ENCODE data around the gene LHX1. TPM values are rescaled to one million over a fixed set of nuclear protein-coding genes. Genes with fewer than 3 reads are reported as not detected.

LHX1 gene
- total RNA-seq, 1 donor from 2014 or later: not detected

DNA sequence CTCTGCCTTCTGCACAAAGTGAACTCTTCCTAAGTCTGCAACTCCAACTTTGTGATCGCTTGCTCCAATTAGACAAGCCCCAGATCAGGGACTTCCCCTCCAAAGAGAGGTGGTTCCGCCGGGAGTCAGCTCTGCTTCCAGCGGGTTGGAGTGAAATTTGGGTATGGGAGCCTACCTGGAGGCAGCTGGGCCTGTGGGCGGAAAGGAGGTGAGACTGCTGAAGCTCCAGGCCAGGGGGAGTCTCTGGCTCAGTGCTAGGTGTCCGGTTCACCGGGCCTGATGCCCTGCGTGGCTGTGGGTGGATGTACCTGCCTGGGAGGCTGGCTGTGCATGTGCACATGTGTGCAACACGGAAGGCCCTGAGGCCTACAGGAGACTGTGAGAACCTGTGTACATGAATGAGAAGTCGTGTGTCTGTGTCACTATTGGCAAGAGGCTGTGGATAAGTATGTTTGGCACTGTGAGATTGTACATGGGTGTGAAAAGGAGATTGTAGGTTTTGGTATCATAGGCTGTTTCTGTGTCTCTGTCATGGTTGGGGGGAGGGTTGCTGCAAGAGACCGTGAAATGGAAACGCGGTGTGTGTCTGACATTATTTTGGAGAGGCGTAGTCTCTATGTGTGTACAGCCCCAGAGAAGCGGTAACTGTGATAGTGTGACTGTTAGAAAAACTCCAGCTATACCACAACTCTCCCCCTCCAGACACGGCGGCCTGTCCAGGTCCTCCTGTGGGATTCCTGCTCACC lies 4.2 kb downstream of the LHX1 start:
- TF ChIP-seq, protein P1, sequence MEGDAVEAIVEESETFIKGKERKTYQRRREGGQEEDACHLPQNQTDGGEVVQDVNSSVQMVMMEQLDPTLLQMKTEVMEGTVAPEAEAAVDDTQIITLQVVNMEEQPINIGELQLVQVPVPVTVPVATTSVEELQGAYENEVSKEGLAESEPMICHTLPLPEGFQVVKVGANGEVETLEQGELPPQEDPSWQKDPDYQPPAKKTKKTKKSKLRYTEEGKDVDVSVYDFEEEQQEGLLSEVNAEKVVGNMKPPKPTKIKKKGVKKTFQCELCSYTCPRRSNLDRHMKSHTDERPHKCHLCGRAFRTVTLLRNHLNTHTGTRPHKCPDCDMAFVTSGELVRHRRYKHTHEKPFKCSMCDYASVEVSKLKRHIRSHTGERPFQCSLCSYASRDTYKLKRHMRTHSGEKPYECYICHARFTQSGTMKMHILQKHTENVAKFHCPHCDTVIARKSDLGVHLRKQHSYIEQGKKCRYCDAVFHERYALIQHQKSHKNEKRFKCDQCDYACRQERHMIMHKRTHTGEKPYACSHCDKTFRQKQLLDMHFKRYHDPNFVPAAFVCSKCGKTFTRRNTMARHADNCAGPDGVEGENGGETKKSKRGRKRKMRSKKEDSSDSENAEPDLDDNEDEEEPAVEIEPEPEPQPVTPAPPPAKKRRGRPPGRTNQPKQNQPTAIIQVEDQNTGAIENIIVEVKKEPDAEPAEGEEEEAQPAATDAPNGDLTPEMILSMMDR (IDR thresholded peaks at IDR 0.05; ENCODE audit: insufficient read depth, low read length, severe bottlenecking): no peak
- no peak overlapping the region for H3K4me3 ChIP-seq (ENCODE audit: low read depth, low read length)
- H3K27me3 ChIP-seq (ENCODE audit: control insufficient read depth, insufficient read depth, low read length): peaks cover 80% of the 10 kb centered on the region
- DNase-seq (ENCODE audit: low read depth) (no peak), FAIRE-seq (no peak)
- no peaks in the 10 kb centered on the region for H3K36me3 ChIP-seq (ENCODE audit: control insufficient read depth, insufficient read depth, low read length)

DNA sequence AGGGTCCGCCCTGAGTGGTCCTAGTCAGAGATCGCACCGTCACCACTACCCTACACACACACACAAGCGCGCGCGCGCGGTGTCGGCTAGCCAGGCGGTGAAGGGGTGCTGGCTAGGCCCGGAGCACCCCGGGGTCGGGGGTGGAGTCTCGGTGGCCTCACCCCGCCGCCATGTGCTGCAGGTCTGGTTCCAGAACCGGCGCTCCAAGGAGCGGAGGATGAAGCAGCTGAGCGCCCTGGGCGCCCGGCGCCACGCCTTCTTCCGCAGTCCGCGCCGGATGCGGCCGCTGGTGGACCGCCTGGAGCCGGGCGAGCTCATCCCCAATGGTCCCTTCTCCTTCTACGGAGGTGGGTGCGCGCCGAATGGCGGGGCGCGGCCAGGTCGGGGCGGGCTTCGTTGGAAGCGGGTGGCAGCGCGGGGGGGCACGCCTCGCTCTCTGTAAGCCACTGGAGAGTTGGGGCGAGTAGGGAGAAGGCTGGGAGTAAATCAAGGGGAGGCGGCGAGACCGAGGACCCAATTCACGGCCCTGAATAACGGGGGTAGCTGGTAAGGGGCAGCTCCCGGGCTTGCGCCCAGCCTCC lies 4.8 kb downstream of the LHX1 start:
- Histone ChIP-seq H3K36me3 (ENCODE audit: control insufficient read depth, insufficient read depth, low read length) (no peaks in the 10 kb centered on the region), H3K27me3 (ENCODE audit: control insufficient read depth, insufficient read depth, low read length) (peaks cover 81% of the 10 kb centered on the region), H3K4me3 (ENCODE audit: low read depth, low read length) (no peak overlapping the region)
- TF ChIP-seq, protein P1 (IDR thresholded peaks at IDR 0.05; ENCODE audit: insufficient read depth, low read length, severe bottlenecking): no peak
- DNase-seq (ENCODE audit: low read depth) (no peak), FAIRE-seq (no peak)

DNA sequence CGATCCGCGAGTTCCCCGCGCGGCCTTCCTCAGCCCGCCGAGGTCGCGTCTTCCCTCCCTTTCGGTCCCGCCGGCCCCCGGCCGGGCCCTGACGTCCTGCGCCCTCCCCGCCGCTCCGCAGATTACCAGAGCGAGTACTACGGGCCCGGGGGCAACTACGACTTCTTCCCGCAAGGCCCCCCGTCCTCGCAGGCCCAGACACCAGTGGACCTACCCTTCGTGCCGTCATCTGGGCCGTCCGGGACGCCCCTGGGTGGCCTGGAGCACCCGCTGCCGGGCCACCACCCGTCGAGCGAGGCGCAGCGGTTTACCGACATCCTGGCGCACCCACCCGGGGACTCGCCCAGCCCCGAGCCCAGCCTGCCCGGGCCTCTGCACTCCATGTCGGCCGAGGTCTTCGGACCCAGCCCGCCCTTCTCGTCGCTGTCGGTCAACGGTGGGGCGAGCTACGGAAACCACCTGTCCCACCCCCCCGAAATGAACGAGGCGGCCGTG lies 5.4 kb downstream of the LHX1 start:
- H3K27me3 ChIP-seq (ENCODE audit: control insufficient read depth, insufficient read depth, low read length): peaks cover 82% of the 10 kb centered on the region
- DNase-seq (ENCODE audit: low read depth) (no peak), FAIRE-seq (no peak)
- no peak overlapping the region for H3K4me3 ChIP-seq (ENCODE audit: low read depth, low read length)
- H3K36me3 ChIP-seq (ENCODE audit: control insufficient read depth, insufficient read depth, low read length): no peaks in the 10 kb centered on the region
- TF ChIP-seq, protein P1 (IDR thresholded peaks at IDR 0.05; ENCODE audit: insufficient read depth, low read length, severe bottlenecking): no peak

DNA sequence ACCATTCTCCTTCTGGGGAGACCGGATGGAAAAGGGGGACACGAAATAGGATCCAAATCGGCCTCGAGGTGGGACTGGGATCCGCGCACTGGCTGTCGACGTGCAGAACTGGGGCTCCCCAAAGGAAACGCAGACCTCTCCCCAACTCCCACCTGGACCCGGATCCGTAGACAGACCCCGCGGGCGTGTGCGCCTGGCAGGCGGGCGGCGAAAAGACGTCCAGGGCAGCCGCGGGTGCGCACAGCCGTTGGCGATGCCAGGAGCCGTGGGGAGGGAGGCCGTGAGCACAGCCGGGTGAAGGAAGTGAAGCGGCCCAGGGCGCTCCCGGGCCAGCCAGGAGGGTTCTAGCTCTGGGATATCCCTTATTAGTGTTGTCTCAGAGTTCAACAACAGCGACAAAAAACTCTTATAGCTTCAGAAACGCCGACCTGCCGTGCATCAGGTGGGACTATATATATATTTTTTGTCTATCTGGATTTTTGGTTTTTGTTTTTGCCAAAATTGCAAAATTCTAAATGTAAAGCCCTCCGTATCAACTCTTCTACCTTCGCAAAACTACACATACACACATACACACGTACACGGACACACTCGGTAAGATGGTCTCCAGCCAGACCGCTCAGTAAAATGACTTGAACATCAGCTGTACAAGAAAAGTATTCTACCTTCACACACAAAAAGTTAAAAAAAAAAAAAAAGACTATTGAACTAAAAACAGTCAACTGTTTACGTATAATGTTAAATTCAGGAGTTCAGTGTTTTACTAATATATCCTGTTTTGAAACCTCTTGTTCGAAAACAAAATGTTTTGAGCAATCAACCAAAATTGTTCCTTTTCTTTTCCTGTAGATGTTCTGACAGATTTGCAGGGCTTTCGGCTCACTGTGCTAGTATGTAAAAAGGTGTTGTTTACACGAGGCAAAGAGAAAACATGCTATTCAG lies 6.2 kb downstream of the LHX1 start:
- DNase-seq (ENCODE audit: low read depth) (no peak), FAIRE-seq (no peak)
- TF ChIP-seq, protein P1 (IDR thresholded peaks at IDR 0.05; ENCODE audit: insufficient read depth, low read length, severe bottlenecking): no peak
- H3K36me3 ChIP-seq (ENCODE audit: control insufficient read depth, insufficient read depth, low read length): no peaks in the 10 kb centered on the region
- H3K27me3 ChIP-seq (ENCODE audit: control insufficient read depth, insufficient read depth, low read length): peaks cover 73% of the 10 kb centered on the region
- no peak overlapping the region for H3K4me3 ChIP-seq (ENCODE audit: low read depth, low read length)

DNA sequence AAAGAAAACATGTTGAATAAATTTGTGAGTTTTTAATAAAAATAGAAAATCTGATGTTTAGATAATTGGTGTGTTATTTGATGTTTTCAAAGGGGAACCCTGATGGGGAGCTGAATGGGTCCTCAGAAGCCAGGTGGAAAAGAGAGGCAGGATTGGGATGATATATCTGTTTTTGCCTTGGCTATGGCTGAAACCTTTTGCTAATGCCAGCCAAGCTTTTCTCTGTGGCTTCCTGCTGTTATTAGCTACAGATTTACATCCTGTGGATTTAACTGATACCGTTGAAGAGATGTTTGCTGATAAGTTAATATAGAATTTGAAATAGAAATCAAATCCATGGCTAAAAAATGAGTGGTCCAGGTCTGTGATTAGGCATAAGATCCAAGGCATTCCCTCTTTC lies 7.3 kb downstream of the LHX1 start:
- TF ChIP-seq, protein P1 (IDR thresholded peaks at IDR 0.05; ENCODE audit: insufficient read depth, low read length, severe bottlenecking): no peak
- Histone ChIP-seq H3K27me3 (ENCODE audit: control insufficient read depth, insufficient read depth, low read length) (peaks cover 63% of the 10 kb centered on the region), H3K36me3 (ENCODE audit: control insufficient read depth, insufficient read depth, low read length) (no peaks in the 10 kb centered on the region), H3K4me3 (ENCODE audit: low read depth, low read length) (no peak overlapping the region)
- FAIRE-seq (no peak), DNase-seq (ENCODE audit: low read depth) (no peak)

Data from bronchial epithelial cell (primary cell).